ENCODE measurements around the gene SPAG16. TPM values are rescaled to one million over a fixed set of nuclear protein-coding genes. Genes with fewer than 3 reads are reported as not detected.

Gene SPAG16
- total and polyA plus RNA-seq, 2 of the 13 experiments (the other 11 are each of a cell fraction or from before 2014, with no cell fraction given): 9.6 to 26.5 TPM

DNA sequence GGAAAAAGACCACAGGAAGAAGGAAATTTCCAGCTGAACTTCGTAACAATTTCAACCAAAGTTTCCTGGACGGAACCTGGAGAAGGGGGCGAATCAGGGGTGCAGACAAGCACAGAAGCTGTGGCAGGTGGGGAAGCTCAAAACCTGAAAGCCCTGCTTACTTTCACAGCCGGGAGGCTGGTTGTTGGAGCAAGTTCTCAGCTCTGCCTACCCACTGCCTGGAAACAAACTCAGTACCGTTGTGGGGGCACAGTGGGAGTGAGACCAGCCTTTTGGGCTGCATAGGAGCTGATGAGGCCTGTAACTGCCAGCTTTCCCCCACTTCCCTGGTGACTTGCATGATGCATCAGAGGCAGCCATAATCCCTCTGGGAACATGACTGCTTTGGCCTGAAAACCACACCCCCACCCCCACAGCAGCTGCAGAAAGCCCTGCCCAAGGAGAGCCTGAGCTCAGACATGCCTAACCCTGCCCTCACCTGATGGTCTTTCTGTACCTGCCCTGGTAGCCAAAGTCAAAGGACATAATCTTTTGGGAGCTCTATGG is 919.6 kb downstream of the SPAG16 start:
- H3K9me3 ChIP-seq (ENCODE audit: low read length): no peaks in the 10 kb centered on the region
- BruUV-seq (replicated peaks): no TSS peak
- in situ Hi-C loops (cut with HindIII; ENCODE audit: extremely low pct_ligation_motif_present, low pct_unique_long_range_greater_than_20kb): no loop called here
- H3K36me3 ChIP-seq (replicated peaks in 1 of 2; ENCODE audit: control insufficient read depth in 1 of 2, insufficient read depth in 2 of 2, low read length in 2 of 2): no peaks in the 10 kb centered on the region
- no peak overlapping the region for H3K9ac ChIP-seq (ENCODE audit: insufficient read depth, low read depth, low read length)
- H3K4me2 ChIP-seq (ENCODE audit: low read depth, low read length): no peak overlapping the region
- H4K20me1 ChIP-seq (ENCODE audit: insufficient read depth, low read length): no peaks in the 10 kb centered on the region
- 1% methylated on average over 5 of the region's 5 CpGs for WGBS (ENCODE audit: low lambda C conversion rate)
- FAIRE-seq: no peak
- no peaks in the 10 kb centered on the region for H3K79me2 ChIP-seq (ENCODE audit: insufficient read depth, low read length)
- no peak overlapping the region for H3K27ac ChIP-seq (ENCODE audit: extremely low read length, insufficient read depth, low read length)
- H3K4me1 ChIP-seq (ENCODE audit: insufficient read depth, low read length): no peaks in the 10 kb centered on the region
- H3K4me3 ChIP-seq (replicated peaks in 1 of 3; ENCODE audit: insufficient read depth in 1 of 3, low read depth in 2 of 3, low read length in 3 of 3): no peak overlapping the region
- ChIA-PET POLR2A (no interaction called here), CTCF (ENCODE audit: low intra/inter-chr PET ratio, low total read pairs) (no interaction called here)
- no peak for DNase-seq (ENCODE audit: low spot score)
- no peak for TF ChIP-seq ONECUT2 (CRISPR knock-in tag; IDR thresholded peaks at IDR 0.05)
- no peak for TF ChIP-seq ZBTB20 (CRISPR knock-in tag; IDR thresholded peaks at IDR 0.05; ENCODE audit: borderline replicate concordance, low read depth)
- no peak for TF ChIP-seq JUND (CRISPR knock-in tag; IDR thresholded peaks at IDR 0.05)
- TF ChIP-seq RXRA (CRISPR knock-in tag; IDR thresholded peaks at IDR 0.05): no peak
- no peak for TF ChIP-seq GFI1 (CRISPR knock-in tag; IDR thresholded peaks at IDR 0.05; ENCODE audit: borderline replicate concordance)
- TF ChIP-seq DNMT1 (CRISPR knock-in tag; IDR thresholded peaks at IDR 0.05): no peak
- no peak for TF ChIP-seq ZNF296 (CRISPR knock-in tag; conservative IDR thresholded peaks at IDR 0.05)
- intact Hi-C loops (cut with micrococcal nuclease; ENCODE audit: unreplicated experiment): no loop called here
- no peaks in the 10 kb centered on the region for H3K27me3 ChIP-seq (ENCODE audit: control insufficient read depth in 1 of 2, insufficient read depth in 2 of 2, low read length in 2 of 2)
- H2AFZ ChIP-seq (ENCODE audit: low read length): no peak overlapping the region
- no peak; the same call in 2 of the 3 replicates for ATAC-seq

DNA sequence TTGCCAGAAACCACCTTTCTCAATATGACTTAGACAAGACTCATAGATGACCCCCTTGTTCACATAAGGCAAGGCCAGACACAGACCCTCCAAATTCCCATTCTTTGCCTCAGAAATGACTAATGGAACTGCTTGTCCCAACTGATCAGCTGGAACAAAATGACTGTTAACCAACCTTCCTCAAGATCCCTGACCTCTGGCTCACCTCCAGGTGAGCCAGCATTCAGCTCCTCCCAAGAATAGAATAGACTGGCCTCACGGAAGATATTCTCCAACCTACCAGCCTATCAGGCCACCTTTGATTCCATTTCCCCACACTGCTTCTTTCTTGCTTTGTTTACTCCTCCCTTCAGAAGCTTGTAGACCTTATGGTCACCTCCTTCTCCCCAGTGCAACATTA is 930.8 kb downstream of the SPAG16 start:
- Histone ChIP-seq H3K9me3 (ENCODE audit: low read length) (no peaks in the 10 kb centered on the region), H4K20me1 (ENCODE audit: insufficient read depth, low read length) (no peaks in the 10 kb centered on the region), H3K4me3 (replicated peaks in 1 of 3; ENCODE audit: insufficient read depth in 1 of 3, low read depth in 2 of 3, low read length in 3 of 3) (no peak overlapping the region), H3K36me3 (replicated peaks in 1 of 2; ENCODE audit: control insufficient read depth in 1 of 2, insufficient read depth in 2 of 2, low read length in 2 of 2) (no peaks in the 10 kb centered on the region), H3K4me1 (ENCODE audit: insufficient read depth, low read length) (no peaks in the 10 kb centered on the region), H3K9ac (ENCODE audit: insufficient read depth, low read depth, low read length) (no peak overlapping the region), H2AFZ (ENCODE audit: low read length) (no peak overlapping the region), H3K79me2 (ENCODE audit: insufficient read depth, low read length) (no peaks in the 10 kb centered on the region), H3K4me2 (ENCODE audit: low read depth, low read length) (no peak overlapping the region), H3K27ac (ENCODE audit: extremely low read length, insufficient read depth, low read length) (no peak overlapping the region), H3K27me3 (ENCODE audit: control insufficient read depth in 1 of 2, insufficient read depth in 2 of 2, low read length in 2 of 2) (no peaks in the 10 kb centered on the region)
- in situ Hi-C loops (cut with HindIII; ENCODE audit: extremely low pct_ligation_motif_present, low pct_unique_long_range_greater_than_20kb): no loop called here
- intact Hi-C loops (cut with micrococcal nuclease; ENCODE audit: unreplicated experiment): no loop called here
- no TSS peak for BruUV-seq (replicated peaks)
- POLR2A ChIA-PET: no interaction called here
- no peak for DNase-seq (ENCODE audit: low spot score)
- FAIRE-seq: no peak
- ATAC-seq: no peak
- CTCF ChIA-PET (ENCODE audit: low intra/inter-chr PET ratio, low total read pairs): no interaction called here
- 0% methylated on average over 1 of the region's 1 CpG for WGBS (ENCODE audit: low lambda C conversion rate)
- TF ChIP-seq ATF6 (CRISPR knock-in tag; conservative IDR thresholded peaks at IDR 0.05) (no peak), YY1 (IDR thresholded peaks at IDR 0.05; ENCODE audit: insufficient read depth, insufficient replicate concordance, low read depth, low read length) (no peak), PATZ1 (CRISPR knock-in tag; IDR thresholded peaks at IDR 0.05) (no peak), ZNF784 (CRISPR knock-in tag; IDR thresholded peaks at IDR 0.05; ENCODE audit: borderline replicate concordance) (no peak)
- TF ChIP-seq, protein P1, sequence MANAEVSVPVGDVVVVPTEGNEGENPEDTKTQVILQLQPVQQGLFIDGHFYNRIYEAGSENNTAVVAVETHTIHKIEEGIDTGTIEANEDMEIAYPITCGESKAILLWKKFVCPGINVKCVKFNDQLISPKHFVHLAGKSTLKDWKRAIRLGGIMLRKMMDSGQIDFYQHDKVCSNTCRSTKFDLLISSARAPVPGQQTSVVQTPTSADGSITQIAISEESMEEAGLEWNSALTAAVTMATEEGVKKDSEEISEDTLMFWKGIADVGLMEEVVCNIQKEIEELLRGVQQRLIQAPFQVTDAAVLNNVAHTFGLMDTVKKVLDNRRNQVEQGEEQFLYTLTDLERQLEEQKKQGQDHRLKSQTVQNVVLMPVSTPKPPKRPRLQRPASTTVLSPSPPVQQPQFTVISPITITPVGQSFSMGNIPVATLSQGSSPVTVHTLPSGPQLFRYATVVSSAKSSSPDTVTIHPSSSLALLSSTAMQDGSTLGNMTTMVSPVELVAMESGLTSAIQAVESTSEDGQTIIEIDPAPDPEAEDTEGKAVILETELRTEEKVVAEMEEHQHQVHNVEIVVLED (CRISPR knock-in tag; IDR thresholded peaks at IDR 0.05; ENCODE audit: borderline replicate concordance): no peak
